Mesodermal cell (in vitro differentiated cells): Measurements from ENCODE around the gene DLG5. TPM values are rescaled to one million over a fixed set of nuclear protein-coding genes. Genes with fewer than 3 reads are reported as not detected.

Experiments used
- H3K27ac ChIP-seq: 2 replicates; pipeline ENCODE4 v1.7.0; 2013; ENCODE audit warnings: mild to moderate bottlenecking, low read depth, low read length, moderate library complexity; ENCODE audit not compliant: severe bottlenecking
- H3K36me3 ChIP-seq: 2 replicates; pipeline ENCODE4 v1.7.1; 2013; ENCODE audit warnings: mild to moderate bottlenecking, low read length, moderate library complexity; ENCODE audit not compliant: control insufficient read depth, insufficient read depth
- H3K4me1 ChIP-seq: one replicate; pipeline ENCODE4 v1.7.1; 2013; ENCODE audit warnings: mild to moderate bottlenecking, low read length; ENCODE audit not compliant: insufficient read depth, control insufficient read depth, poor library complexity, severe bottlenecking
- H3K4me3 ChIP-seq: 2 replicates; pipeline ENCODE4 v1.7.0; 2013; ENCODE audit warnings: low read length, control low read depth, mild to moderate bottlenecking; ENCODE audit not compliant: insufficient read depth, poor library complexity, severe bottlenecking; ENCODE audit errors: extremely low read depth
- H3K9me3 ChIP-seq: 2 replicates; pipeline ENCODE4 v1.7.1; 2013; ENCODE audit warnings: mild to moderate bottlenecking, low read length, moderate library complexity; ENCODE audit not compliant: control insufficient read depth
- WGBS, 2 experiments: methylation state at CpG; one replicate each; pipeline ENCODE4 v1.1.5; 2013; ENCODE audit warnings: missing lambda C conversion rate in 2 of 2; ENCODE audit not compliant: insufficient coverage in 2 of 2; 5-methylcytosine and 5-hydroxymethylcytosine counted together
- polyA plus RNA-seq, 2 experiments: library from polyadenylated mRNA; stranded (reverse); fragments of 50-300 nt; gene quantifications; one replicate each; pipeline ENCODE4 v1.2.3, GENCODE V29; 2013

DLG5 gene, protein sequence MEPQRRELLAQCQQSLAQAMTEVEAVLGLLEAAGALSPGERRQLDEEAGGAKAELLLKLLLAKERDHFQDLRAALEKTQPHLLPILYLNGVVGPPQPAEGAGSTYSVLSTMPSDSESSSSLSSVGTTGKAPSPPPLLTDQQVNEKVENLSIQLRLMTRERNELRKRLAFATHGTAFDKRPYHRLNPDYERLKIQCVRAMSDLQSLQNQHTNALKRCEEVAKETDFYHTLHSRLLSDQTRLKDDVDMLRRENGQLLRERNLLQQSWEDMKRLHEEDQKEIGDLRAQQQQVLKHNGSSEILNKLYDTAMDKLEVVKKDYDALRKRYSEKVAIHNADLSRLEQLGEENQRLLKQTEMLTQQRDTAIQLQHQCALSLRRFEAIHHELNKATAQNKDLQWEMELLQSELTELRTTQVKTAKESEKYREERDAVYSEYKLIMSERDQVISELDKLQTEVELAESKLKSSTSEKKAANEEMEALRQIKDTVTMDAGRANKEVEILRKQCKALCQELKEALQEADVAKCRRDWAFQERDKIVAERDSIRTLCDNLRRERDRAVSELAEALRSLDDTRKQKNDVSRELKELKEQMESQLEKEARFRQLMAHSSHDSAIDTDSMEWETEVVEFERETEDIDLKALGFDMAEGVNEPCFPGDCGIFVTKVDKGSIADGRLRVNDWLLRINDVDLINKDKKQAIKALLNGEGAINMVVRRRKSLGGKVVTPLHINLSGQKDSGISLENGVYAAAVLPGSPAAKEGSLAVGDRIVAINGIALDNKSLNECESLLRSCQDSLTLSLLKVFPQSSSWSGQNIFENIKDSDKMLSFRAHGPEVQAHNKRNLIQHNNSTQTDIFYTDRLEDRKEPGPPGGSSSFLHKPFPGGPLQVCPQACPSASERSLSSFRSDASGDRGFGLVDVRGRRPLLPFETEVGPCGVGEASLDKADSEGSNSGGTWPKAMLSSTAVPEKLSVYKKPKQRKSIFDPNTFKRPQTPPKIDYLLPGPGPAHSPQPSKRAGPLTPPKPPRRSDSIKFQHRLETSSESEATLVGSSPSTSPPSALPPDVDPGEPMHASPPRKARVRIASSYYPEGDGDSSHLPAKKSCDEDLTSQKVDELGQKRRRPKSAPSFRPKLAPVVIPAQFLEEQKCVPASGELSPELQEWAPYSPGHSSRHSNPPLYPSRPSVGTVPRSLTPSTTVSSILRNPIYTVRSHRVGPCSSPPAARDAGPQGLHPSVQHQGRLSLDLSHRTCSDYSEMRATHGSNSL (N-terminal part only)
- polyA plus RNA-seq (2013, experiment 1 of 2) = 56.2 TPM
- 52.8 TPM for polyA plus RNA-seq (2013, experiment 2 of 2)

DNA sequence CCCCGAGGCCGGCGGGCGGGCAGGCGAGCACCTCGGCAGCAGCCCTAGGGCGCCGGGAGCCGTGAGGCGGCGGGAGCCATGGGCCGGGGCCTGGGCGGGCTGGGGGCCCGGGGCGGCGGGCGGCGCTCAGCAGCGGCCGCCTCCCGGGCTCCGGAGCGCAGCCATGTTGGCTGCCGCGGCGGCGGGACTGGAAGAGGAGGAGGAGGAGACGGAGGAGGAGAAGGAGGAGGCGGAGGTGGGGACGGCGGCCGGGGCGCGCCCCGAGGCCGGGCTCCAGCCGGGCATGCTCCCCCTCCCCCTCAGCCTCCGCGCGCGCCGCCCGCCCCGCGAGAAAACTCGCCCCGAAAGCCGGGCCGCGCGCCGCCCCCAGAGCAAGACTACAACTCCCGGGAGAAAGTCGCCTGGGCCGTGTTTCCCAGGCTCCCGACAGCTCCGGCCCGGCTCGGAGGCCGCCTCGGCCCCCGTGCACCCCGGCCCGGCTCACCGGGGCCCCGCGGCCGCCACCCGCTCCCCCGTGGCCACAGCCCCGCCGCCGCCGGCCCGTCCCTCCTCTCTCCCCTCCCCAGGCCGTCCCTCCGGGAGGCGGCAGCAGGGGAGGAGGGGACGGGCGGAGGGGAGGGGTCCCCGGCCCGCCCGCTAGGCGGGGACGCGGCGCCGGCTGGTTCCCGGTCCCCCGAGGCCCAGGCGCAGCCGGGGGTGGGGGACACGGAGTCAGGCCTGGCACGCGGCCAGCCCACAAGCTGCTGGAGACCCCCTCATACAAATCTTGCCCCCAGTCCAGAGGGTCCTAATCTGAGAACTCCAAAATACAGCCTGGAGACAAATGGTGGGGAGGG lies at the start of gene DLG5:
TSS of gene DLG5 (minus strand) at position 190 of the 836 bp plus-strand sequence. CDS start 235 bp downstream, outside the sequence.
- Histone ChIP-seq H3K4me1 (peaks cover 30% of the 10 kb centered on the region), H3K27ac (peak within 1 kb of the TSS; percentile 59)
- whole genome bisulfite sequencing, 2 experiments = 0% methylated on average over 19 to 32 of the region's 95 CpGs

DNA sequence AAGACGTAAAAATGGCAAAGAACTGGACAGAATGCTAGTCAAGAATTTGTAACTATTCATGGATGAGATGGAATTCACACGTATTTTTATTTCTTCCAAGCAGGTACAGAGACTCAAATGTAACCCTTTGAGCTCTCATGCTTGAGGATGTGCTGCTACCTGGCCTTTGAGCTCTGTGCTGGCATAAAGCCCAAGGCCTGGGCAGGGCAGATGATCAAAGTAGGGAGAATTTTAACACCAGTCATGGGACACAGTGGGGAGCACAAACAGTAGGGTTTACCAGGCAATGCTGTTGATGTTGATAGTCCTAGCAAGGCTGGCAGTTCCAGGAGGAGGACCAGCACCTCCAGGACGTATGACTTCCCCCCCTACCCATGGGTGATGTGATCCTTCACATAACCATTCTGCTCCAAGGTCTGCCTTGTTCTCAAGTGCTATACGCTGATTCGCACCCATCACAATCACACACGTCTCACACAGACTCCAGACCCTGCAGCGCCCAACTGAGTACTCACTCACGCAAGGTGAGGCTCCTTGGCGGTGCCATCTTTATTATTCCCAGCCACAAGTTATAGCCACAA lies 48.6 kb upstream of the DLG5 start:
- Histone ChIP-seq H3K27ac (no peak overlapping the region), H3K9me3 (no peaks in the 10 kb centered on the region), H3K36me3 (peaks cover 46% of the 10 kb centered on the region), H3K4me1 (peaks cover 28% of the 10 kb centered on the region), H3K4me3 (no peak overlapping the region)
- WGBS, 2 experiments = 89 to 97% methylated on average over 8 to 9 of the region's 9 CpGs

More for the DNA sequence above, at the start of gene DLG5:
- Histone ChIP-seq H3K4me3 (peak within 1 kb of the TSS; percentile 69), H3K9me3 (no peaks in the 10 kb centered on the region), H3K36me3 (peaks cover 18% of the 10 kb centered on the region)

DNA sequence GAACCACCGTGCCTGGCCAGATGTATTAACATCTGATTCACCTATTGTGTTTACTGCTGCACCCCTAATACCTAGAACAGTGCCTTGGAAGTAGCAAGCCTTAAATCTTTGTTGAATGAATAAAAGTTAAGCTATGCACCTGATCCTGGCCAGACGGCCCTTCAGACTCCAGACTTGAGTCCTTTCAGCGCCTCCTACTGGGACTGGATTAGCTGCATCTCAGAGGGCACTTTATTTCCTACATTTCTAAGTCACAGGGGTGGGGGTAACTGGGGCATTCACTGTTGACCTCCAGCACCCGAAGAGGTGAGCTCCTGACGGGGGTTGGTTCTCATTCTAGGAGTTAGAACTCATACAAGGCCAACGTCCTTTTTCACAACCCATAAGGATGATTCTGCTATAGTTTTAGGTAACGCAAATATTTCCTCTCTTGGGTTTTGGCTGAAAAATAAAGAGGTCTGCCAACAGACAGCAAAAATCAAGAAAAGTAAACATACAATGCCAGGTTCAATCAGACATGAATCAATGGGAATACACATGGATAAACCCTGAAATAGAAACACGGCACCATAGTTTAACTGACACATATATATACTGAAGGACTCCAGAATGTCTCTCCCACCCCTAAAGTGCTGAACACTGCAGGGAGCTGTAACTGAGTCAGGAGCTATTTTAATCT lies 48.0 kb upstream of the DLG5 start:
- H3K36me3 ChIP-seq = peaks cover 40% of the 10 kb centered on the region
- peaks cover 33% of the 10 kb centered on the region for H3K4me1 ChIP-seq
- WGBS, 2 experiments = 53 to 90% methylated on average over 2 of the region's 8 CpGs
- H3K4me3 ChIP-seq = no peak overlapping the region
- H3K27ac ChIP-seq = no peak overlapping the region
- no peaks in the 10 kb centered on the region for H3K9me3 ChIP-seq

DNA sequence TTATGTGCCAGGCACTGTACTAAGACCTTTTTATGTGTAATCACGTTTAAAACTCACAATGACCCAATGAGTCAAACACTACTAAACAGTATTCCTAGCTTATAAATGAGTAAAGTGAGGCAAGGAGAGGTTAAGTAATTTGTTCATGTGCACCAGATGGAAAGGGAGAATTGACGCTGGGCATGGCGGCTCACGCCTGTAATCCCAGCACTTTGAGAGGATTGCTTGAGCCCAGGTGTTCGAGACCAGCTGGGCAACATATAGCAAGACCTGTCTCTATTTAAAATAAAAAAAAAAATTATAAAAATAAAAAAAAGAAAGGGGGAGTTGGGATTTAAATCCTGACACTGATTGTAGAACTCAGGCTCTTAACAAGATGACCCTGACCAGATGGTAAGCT lies 46.7 kb upstream of the DLG5 start:
- 80 to 100% methylated on average over 1 to 2 of the region's 5 CpGs for WGBS, 2 experiments
- Histone ChIP-seq H3K4me3 (no peak overlapping the region), H3K9me3 (no peaks in the 10 kb centered on the region), H3K4me1 (peaks cover 39% of the 10 kb centered on the region), H3K27ac (no peak overlapping the region), H3K36me3 (peaks cover 29% of the 10 kb centered on the region)

DNA sequence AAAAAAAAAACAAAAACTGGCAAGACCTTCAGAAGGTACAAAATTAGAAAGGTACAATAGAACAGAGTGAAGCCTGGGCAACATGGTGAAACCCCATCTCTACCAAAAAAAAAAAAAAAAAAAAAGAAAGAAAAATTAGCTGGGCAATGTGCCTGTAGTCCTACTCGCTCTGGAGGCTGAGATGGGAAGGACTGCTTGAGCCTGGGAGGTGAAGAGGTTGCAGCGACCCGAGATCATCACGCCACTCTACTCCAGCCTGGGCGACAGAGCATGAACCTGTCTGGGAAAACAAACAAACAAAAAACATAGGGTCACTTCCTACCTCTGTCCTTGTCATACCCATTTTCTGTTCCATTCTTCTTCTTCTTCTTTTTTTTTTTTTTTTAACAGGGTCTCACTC lies 45.6 kb upstream of the DLG5 start:
- peaks cover 3% of the 10 kb centered on the region for H3K9me3 ChIP-seq
- peaks cover 39% of the 10 kb centered on the region for H3K4me1 ChIP-seq
- 79 to 100% methylated on average over 2 to 4 of the region's 5 CpGs for WGBS, 2 experiments
- H3K4me3 ChIP-seq = no peak overlapping the region
- H3K27ac ChIP-seq = peak overlapping the region; percentile 94
- peaks cover 18% of the 10 kb centered on the region for H3K36me3 ChIP-seq

DNA sequence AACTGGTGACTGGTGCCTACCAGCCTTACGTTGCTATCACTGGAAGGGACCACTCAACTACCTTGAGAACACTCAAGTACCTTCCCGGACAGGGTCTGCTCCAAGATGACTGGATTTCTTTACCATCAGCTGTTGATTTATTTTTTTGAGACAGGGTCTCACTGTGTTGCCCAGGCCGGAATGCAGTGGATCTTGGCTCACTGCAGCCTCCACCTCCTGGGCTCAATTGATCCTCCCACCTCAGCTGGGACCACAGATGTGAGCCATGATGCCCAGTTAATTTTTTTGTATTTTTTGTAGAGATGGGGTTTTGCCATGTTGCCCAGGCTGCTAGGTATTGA lies 45.2 kb upstream of the DLG5 start:
- Histone ChIP-seq H3K27ac (peak overlapping the region; percentile 94), H3K36me3 (peaks cover 14% of the 10 kb centered on the region), H3K4me1 (peaks cover 39% of the 10 kb centered on the region), H3K4me3 (no peak overlapping the region), H3K9me3 (peaks cover 3% of the 10 kb centered on the region)
- 89 to 97% methylated on average over 1 to 3 of the region's 3 CpGs for WGBS, 2 experiments

DNA sequence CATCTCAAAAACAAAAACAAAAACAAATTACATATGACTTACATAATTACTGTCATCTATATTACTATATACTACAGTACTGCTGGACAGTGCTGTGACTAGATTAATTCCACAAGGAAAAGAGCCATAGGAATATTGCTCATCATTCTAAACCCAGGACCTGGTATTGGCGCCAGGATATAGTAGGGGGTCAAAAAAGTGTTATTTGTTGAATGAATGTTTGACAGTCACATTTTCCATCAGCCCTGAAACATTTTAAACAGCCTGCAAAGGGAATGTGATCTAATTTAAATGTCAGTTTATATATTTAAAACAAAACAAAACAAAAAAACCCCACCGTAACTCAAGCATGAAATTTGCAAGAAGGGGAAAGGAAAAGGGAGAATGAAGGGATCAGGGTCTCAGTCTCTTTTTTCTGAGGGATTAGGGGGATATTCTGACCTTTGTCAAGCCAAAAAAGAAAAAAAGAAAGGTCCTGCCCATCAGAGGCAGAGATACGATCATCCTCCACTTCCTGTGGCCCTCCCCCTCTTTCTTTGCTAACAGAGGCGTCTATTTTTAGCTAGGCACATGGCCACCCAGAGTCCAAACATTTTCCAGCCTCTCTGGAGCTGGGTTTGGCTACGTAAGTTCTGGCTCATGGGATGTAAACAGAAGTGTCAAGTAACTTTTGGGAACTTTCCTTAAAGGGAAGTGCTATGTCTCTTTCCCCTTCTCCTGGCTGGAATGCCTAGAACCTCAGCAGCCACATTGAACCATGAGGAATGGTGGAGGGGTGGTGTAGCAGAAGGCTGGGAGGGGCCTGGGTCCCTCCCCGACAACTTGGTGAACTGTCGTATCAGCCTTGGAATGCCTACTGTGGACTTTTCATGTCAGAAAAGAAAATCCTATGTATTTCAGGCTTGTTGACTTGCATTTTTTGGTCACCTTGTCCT lies 44.6 kb upstream of the DLG5 start:
- peaks cover 3% of the 10 kb centered on the region for H3K9me3 ChIP-seq
- peaks cover 39% of the 10 kb centered on the region for H3K4me1 ChIP-seq
- peak overlapping the region; percentile 94 for H3K27ac ChIP-seq
- 31 to 32% methylated on average over 2 to 4 of the region's 7 CpGs for WGBS, 2 experiments
- H3K4me3 ChIP-seq = no peak overlapping the region
- peaks cover 8% of the 10 kb centered on the region for H3K36me3 ChIP-seq

DNA sequence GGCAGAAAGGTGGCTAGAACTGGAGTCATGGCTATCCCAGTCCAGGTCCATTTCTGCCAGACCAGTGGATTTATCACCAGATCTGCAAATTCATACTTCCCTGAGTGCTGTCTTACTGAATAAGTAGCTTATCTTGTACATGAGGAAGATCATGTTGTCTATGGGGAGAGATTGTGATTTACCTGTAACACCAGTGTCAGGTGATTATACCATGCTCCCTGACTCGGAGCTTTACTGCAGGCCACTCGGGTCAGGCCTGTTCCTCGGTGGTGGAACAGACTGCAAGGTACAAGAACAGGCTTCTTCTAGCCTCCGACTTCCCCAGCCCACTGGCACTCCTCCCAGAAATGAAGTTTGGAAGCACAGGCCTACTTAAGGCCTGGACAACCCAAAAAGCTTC lies 42.6 kb upstream of the DLG5 start:
- H3K9me3 ChIP-seq = peaks cover 10% of the 10 kb centered on the region
- peaks cover 34% of the 10 kb centered on the region for H3K4me1 ChIP-seq
- no peaks in the 10 kb centered on the region for H3K36me3 ChIP-seq
- H3K4me3 ChIP-seq = no peak overlapping the region
- WGBS, 2 experiments = 89 to 97% methylated on average over 3 to 4 of the region's 4 CpGs
- H3K27ac ChIP-seq = no peak overlapping the region
